Lung microvascular endothelial cell (primary cell): ENCODE results near the gene PCBD1. TPM values are rescaled to one million over a fixed set of nuclear protein-coding genes. Genes with fewer than 3 reads are reported as not detected.
A peak's percentile ranks its signal among the peaks of the same experiment; 100 is the strongest.

ENCODE experiments used
- DNase-seq, 2 donors: peaks; one replicate each; pipeline versions ENCODE4 v3.0.0 to v3.0.0-alpha.2; 2010; ENCODE audit warnings: low read depth in 2 of 2
- total RNA-seq: library from RNA; depleted of rRNA; stranded (reverse); fragments of >200 nt; gene quantifications from 2 replicates; pipeline ENCODE4 v1.2.1, GENCODE V29; 2014

The PCBD1 gene
- total RNA-seq, 1 donor from 2014 or later, result 67.9 TPM

DNA sequence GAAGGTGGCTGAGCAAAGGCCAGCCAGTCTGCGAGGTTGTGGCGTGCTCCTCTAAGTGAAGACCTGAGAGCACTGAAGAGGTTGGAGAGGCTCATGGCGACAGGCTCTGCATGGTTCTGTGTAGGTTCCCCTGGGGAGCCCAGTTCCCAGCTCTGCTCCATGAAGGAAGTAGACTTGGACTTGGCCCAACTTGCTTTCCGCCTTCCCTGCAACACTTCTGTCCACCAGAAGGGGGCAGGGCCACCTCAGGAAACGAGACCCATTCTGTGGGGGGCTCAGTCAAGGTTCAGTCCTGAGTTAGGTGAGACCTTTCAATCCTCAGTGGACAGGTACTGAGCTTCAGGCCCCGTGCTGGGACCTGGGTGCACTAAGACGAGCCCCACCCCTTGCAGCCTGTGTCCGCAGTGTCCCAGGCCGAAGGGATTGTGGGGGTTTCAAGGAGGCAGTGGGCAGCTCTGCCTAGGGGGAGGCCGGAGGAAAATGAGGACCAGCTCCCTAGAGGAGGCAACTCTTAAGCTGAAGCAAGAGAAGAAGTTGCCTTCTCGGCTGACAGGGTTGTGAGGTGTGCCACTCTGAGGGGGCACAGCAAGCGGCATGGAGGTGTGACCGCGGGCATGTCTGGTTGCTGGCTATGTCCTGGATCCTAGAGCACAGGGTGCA is 15.0 kb upstream of the PCBD1 start:
- peak; percentile 59 to 75 for DNase-seq

DNA sequence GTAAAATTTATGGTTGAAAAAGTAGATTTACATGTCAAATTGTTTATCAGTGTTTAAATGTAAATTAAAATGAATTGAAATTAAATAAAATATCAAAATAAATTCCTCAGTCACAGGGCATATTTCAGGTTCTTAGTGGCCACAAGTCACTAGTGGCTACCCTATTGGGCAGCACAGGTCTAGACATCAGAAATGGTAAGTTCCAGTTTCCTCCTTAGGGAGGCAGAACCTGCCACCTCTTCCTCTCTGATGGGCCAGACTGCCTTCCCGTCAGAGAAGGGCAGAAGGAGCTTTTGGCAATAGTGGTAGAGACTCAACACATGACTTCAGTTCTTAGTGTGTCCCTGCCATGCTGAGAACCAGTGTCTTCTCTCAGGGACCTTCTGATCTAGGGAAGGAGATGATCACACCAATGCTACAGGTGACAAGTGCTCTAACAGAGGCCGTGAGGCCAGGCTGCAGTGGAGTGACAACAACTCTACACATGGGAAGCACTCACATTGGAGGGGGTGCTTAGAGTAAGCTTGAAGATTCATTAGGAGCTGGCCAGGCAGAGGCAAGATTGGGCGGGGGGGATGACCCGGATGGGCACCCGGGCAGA is 14.4 kb upstream of the PCBD1 start:
- no peak for DNase-seq

DNA sequence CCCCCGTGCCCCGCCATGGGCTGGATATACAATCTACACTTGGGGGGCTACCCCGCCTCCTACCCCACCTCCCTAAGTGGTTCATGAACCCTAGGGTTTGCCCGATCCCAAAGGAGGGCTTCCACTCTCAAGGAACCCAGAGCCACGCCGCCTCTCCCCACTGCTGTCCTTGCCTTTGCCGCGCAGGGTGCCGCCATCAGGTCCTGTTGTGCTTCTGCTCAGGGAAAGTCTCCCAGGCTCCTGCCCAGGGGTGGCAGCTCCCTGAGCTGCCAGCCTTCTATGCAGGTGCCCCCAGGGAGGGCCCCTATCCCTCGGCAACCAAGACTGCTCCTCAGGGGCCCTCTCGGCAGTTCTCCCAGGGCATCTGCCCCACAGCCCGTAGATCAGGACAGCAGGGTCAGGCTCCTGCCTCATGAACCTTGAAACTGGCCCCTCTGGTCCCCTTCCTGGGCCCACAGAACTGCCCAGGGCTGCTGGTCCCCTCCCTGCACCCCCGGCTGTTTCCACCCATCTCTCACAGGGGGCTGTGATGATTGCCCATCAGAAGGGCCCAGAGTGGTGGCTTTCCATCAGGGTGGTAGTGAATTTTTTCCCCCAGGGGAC is 13.0 kb upstream of the PCBD1 start:
- DNase-seq, result no peak

DNA sequence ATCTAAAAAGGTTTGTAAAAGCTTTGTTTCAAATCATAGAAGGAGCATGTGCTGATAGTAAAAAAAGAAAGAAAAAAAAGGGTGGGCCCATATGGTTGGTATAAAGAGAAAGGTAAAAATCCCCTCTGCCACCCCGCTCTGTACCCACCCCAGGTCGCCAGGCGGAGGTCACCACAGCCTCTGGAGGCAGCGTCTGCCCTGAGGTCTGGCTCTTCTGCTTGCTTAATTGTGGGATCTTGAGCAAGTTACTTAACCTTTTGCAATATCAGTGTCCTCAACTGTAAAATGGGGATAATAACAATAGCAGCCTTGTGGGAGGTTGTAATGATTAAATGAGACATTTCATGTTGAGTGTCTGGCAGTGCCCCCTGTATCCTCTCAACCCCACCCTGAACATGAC is 10.7 kb upstream of the PCBD1 start:
- no peak for DNase-seq

DNA sequence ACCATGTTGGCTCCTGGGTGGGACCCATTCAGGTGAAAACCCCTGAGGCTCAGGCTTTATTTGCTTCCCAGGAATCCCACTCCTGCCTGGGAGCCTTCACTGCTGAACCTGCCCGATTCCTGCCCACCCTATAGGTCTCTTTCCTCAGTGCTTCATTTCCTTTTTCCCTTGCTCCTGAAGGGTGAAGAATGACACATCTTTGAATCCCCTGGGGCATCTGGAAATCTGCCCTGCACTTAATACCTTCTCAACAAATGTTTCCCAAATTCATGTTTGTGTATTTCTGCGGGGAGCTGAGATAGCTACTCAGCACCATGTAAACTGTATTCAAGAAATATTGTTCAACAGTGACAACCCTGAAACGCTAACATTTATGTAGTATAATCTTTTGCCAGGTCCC is 10.3 kb upstream of the PCBD1 start:
- DNase-seq, result no peak

DNA sequence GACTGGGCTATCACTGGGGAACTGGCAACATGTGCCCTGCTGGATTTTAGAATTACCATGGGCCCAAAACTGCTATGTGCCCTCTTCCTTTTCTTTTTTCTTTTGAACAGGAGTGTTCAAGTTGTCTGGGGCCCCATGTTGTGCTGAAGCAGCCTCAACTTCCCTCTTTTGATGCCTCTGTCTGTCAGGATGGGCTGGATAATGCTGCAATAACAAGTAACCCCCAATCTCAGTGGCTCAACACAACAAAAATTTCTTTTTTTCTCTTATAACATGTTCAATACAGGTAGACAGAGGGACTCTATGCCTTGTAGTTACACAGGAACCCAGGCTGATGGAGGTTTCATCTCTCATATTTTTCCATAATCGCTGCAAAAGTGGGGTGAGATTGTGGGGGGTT is 8.2 kb upstream of the PCBD1 start:
- DNase-seq, result no peak

DNA sequence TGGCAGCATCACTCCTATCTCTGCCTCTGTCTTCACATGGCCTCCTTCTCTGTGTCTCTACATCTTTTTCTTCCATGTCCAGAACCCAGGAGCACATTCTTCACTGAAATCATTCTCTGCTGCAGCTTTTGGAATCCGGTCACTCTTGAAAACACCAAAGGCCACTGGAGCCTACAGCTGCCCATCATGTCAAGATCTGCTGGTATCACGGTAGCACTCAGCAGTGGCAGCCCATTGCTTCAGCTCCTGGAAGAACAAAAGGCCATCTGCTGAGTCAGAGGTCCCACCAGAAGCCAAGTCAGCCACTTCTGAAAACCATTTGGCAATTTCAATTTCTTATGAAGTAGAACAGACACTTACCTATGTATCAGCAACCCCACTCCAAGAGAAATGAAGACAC is 6.1 kb upstream of the PCBD1 start:
- no peak for DNase-seq

DNA sequence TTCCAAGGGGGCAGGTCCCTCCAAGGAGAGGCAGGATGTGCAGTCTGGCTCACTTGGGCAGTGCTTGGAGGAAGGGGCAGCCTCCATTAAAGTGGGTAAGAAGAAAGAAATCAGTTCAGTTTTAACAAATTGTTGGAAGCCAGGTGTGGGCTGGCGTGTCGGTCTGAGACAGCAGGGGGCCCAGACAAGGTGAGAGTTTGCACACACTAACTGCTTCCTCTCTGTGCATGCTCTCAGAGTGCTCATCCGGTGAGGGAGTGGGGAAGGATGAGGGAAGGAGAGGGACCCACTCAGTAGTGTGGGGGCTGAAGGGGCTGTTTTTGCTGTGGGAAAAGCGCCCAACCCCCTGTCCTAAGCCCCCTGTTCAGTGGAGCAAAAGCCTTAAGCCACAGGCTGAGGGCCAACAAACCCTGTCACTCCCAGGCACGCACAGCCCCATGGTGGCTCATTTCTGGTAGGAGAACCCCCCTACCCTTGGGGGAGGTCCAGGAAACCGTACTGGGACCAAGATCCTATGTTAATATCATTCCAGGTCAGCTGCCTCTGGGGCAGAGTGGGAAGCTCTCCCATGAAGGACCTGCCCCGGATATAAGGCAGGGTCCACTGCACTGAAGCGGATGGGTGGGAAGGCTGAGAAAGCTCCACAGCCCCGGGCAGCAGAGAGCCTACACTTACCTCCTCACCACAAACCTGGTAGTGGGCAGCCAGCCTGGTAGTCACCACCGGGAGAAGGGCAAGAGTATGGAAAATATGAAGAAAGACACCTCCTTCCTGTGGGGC is 5.1 kb upstream of the PCBD1 start:
- no peak for DNase-seq

DNA sequence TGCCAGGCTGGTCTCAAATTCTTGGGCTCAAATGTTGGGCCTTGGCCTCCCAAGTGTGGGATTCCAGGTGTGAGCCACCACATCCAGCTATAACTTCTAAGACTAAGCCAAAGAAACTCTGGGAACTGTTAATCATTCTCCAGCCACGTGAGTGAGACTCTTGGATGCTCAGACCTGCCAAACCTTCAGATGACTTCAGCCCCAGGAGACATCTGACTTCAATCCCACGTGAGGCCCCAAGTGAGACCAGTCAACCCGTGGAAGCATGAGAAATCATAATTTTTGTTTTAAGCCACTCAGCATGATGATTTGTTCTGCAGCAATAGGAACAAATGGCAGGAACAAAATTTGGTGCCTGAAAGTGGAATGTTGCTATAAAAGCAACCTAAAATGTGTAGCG is 4.3 kb upstream of the PCBD1 start:
- DNase-seq, result no peak

DNA sequence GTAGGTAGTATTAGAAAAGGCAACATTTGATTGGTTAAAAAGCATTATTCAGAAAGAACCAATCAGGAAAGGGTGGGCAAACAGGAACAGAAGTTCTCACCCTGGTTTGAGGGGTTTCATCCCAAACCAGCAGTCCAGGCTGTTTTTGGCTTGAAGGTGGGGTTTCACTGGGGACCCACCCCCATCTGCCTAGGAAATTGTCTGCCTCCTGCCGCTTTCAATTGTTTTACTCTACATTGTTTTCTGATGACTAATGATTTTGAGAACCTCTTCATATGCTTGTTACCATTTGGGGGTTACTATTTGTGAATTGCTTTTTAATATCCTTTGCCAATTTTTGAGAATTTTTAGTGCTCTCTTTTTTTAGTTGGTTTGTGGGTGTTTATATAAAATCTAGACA is 3.3 kb upstream of the PCBD1 start:
- peak; percentile 15 to 21 for DNase-seq

DNA sequence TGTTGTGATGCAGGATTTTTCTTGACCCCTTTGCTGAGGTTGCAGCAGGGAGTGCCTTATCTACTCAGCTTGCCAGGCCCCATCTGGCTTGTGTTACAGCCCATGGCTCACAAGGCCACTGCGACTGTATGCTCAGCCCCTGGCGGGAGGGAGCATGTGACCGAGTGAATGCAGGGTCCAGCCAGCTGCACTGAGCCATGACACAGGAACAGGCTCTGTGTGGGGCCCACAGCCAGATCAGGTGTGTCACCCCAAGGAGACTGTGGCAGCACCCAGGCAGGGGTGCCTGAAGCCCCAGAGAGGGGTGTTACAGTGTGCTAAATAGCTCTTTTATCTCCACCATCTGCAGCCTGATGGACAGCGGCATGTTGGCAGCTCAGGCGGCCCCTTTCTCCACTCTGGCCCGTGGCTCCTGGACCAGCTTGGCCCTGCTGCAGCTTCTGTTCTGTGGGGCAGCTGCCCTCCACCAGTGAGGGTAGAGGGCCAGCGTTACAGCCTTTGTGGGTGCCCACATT is 2.6 kb upstream of the PCBD1 start:
- no peak for DNase-seq

DNA sequence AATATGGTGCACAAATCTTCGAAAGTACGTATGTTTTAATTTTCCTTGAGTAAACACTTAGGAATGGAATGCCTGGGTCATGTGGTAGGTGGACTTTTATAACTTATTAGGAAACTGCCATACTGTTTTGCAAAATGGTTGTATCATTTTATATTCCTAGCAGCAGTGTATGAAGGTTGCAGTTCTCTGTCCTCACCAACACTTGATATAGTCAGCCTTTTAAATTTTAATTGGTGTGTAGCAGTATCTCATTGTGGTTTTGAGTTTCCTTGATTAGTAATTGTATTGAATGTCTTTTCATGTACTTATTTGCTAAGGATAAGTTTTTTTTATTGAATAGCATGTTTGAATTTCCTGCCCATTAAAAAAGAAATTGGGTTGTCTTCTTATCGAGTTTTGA is 926 bp upstream of the PCBD1 start:
- DNase-seq, result no peak

DNA sequence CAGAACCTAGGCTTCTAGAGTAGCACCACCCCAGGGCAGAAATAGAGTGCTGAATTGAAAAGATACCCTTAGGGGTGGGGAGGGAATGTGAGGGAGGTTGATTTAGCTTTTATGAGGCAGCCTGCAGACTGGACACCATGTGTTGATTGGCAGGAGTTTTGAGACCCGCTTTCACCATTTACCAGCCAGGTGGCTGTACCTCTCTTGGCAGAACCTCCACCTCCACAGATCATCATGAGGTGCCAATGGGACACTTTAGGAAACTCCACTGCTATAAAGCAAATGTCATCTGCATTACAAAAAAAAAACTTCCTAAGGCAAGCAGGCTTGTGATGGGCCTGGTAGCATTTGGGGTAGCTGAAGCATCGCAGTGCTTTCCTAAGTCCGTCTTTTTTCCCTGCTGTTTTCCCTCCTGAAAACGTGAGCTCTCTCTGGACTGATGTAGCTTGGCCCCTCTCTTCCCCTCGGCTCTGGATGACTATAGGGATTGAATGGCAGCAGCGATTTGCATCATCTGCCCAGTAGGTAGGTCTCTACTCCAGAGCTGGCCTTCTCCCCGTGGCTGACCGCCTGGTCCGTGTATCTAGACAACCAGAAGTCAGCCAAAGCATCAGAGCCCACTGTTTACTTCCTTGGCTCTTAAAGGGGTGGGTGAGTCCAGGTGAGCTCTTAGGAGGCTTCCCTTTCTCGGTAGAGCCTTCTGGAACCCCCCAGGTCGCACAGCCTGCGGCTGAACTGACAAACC is 1.3 kb downstream of the PCBD1 start:
- no peak for DNase-seq

DNA sequence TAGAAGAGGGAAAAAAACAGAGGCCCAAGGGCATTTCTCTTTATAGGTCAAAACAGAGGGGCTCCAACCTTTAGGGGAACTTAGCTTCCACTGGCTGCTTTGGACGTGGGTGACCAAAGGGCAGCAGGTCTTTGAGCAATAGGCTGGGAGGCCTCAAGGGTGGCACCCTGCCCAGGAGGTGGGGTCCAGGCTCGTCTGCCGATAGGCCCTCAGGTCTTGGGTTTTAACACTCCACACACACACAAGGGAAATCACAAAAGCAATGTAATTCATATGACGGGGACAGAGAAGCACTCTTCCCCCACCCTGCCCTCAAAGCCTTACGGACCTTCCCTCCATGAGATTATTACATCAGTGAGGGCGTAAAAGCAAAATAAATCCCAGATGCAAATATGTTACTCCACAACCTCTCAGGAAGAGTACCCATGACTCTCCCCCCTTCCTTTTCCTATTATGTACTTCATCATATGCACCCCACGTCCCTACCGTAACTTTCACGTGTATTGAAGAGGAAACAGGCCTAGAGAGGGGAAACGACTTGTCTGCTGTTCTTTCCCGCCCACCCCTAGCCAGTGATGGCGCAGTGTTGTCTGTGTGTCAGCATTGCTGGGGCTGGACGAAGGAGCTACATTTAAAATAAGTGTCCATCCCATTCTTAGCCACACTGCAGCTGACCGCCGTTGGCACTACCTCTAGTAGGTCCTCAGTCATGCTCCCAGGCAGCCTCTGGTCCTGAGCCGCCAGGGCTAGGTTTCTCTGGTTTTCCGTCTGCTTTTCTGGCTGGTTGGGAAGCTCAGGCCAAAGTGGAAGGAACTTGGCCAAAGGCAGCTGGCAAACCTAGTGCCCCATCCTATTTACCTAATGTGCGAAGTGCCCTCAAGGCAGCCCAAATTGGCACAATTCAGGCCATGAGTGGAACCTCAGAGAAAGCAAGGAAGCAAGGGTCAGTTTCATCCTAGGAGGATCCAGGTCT is 2.1 kb downstream of the PCBD1 start:
- DNase-seq, result peak; percentile 34 to 55

DNA sequence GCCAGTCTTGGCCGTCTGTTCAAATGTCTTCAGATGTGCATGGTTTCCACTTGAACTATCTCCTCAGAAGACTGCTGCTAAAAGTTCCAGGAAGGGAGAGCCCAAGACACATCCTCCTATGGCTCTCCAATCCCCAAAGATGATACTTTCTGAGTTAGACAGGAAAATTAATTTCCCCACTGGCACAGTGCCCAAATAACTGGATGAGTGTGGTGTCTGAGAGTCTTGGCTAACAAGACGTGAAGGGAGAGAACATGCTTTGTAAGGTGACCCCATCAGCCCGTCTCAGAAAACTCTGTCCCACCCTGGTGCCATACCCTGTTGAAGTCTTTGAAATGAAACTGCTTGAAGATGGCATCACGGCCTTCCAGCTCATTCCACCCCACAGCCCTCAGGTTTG is 2.9 kb downstream of the PCBD1 start:
- DNase-seq, result peak in 1 of 2 donors; percentile 49

DNA sequence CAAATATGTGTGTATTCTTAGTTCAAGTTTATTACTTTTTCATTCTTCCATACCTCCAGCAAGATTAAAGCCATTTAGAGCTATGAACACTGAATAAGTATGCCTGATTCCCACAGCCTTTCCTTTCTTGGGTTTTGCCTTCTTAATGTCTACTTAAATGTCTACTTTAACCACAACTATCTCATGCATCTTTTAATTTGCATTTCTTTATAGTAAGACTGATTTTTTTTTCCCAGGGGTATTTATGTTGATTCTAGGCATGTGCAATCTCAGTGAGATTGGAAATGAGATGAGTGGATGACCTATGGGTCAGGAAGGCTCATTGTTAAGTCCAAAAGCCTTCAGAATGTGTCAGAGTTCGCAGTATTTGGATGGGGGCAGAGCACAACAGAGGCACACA is 3.6 kb downstream of the PCBD1 start:
- DNase-seq, result no peak

DNA sequence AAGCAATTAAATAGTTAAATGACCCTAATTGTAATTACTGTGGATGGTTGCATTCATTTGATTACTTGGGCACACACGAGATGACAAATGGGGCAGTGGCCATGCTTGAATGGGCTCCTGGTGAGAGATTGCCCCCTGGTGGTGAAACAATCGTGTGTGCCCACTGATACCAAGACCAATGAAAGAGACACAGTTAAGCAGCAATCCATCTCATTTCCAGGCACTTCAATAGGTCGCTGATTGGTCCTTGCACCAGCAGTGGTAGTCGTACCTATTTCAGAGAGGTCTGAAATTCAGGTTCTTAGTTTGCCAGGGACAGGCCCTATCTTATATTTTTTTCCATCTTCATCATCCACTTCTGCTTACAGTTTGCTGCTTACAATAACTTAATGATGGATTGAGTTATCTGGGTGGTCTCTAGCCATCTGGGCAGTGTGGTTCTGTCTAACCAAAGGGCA is 8.3 kb downstream of the PCBD1 start:
- DNase-seq, result peak; percentile 87 to 90

DNA sequence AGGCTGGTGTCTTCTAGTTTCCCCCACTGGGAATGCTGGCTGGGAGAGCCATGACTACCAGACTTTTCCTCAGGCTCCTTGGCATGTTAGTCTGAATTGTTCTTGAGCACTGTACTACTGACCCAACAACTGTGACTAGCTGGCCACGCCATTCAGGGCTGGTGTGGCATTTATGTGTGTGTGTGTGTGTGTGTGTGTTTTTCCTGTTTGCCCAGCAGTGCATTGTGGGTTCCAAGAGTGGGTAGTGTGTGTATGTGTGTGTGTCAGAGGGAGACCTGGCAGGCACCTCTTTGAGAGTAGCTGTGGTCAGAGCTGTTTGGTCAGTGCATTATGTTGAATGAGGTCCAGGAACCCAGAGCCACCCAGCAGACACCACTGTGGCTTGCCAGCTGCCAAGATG is 9.2 kb downstream of the PCBD1 start:
- DNase-seq, result no peak

DNA sequence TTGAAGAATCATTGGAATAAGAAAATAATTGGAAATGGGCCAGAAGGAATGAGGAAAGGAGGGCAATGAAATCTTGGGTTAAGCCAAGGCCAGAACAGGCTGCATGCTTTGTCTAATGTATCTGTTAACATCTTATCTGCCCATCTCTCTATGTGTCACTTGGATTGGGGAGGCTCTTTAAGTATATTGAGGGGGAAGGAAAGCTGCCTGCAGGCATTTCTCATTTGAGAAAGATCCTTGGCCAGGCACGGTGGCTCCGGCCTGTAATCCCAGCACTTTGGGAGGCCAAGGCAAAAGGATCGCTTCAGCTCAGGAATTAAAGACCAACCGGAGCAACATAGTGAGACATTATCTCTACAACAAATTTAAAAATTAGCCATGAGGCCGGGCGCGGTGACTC is 14.3 kb downstream of the PCBD1 start:
- no peak for DNase-seq

DNA sequence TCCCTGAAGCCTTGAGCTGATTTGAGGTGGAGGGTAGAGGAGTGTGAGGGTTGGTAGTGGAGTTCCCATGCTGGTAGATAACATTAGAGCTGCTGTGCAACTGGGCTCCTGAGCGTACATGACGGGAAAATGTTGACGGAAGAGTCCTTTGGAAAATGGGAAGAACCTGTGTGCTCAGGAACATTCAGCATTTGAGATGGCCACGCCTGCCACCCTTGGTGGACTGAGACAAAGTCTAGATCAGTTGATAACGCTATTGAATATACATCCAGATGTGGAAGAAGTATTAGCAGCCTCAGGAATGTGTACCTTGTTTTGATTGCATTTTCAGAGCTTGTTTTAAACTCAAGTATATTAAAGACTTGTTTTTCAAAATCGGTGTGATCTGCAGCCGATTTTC is 16.1 kb downstream of the PCBD1 start:
- DNase-seq, result no peak
